GM12892 (cell line): ENCODE data around the gene KDM2B.

Experiments
- POLR2A ChIP-seq: IDR thresholded peaks from 2 replicates; pipeline ENCODE4 v1.6.1; 2011; ENCODE audit warnings: low read depth, low read length, control low read depth
- POLR2AphosphoS5 ChIP-seq: IDR thresholded peaks from 2 replicates; pipeline ENCODE4 v1.6.1; 2011; ENCODE audit warnings: low read depth, low read length, control low read depth
- TAF1 ChIP-seq: IDR thresholded peaks from 2 replicates; pipeline ENCODE4 v1.6.1; 2011; ENCODE audit warnings: low read depth, mild to moderate bottlenecking, control low read depth, low read length, borderline replicate concordance

DNA sequence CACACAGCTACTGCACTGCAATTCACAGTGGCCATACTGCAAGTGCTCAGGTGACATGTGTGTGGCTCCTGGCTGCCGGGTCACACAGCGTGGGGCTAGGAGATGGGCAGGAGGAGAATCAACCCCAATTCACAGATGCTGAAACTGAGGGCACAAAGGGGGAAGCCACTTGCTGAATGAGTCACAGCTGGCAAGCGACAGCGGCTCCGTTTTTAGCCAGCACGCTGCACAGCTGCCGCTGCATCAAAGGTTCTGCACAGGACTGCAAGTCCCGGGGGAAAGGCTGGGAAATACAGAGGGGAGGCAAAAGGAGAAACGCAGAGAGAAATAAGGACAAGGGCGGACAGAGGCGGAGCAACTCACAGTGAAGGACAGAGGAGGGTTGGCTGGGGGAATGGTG, 57.9 kb downstream of the KDM2B start:
- TF ChIP-seq POLR2A (no peak), TAF1 (no peak), POLR2AphosphoS5 (no peak)
